ENCODE results near the gene SLC9A5.

SLC9A5 gene

GRCh38 chr16:67257486-67258160 is 8.8 kb downstream of the SLC9A5 start:
- no peak for DNase-seq

- DNase-seq, result no peak
Measured at GRCh38 chr16:67258161-67258835, 9.5 kb downstream of the SLC9A5 start.

DNA sequence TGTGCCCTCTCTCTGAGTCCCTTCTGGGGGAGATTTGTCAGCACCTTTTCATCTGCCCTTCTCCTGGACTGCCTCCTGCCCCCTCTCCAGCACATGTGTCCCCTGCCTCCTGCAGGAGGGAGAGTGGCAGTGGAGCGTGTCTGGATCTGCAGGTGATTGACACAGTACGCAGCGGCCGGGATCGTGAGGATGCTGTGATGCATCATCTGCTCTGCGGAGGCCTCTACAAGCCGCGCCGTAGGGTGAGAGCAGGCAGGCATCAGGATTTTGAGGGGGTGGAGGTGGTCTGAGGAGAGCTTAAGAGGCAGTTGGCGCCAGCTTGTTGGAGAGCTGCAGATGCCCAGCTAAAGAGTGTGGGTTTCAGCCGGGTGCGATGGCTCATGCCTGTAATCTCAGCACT is 10.9 kb downstream of the SLC9A5 start:
- no peak for DNase-seq

- no peak for DNase-seq
Measured at GRCh38 chr16:67260426-67261063, 11.8 kb downstream of the SLC9A5 start.

DNA sequence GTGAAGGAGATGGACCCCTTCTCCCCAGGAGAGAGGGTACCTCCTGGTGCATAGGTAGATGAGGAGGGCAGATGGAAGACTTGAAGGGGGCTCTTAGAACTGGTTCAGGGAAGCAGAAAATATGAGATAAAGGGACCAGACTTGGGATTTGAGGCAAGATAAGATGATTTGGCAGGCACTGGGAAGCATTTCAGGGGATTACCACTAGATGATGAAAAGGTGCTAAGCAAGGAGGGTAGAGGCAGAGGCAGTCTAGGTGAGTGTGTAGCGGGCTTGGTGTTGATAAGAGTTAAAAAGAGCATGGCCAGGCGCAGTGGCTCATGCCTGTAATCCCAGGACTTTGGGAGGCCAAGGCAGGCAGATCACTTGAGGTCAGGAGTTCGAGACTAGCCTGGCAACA is 14.4 kb downstream of the SLC9A5 start:
- no peak for DNase-seq

- peak; percentile 2 for DNase-seq
Measured at GRCh38 chr16:67264277-67264676, 15.5 kb downstream of the SLC9A5 start.

GRCh38 chr16:67264866-67265265 is 16.1 kb downstream of the SLC9A5 start:
- DNase-seq, result peak; percentile 7

- DNase-seq, result peak; percentile 13
Measured at GRCh38 chr16:67265834-67266233, 17.1 kb downstream of the SLC9A5 start.

GRCh38 chr16:67268136-67268579 is 19.4 kb downstream of the SLC9A5 start:
- DNase-seq, result no peak

- peak; percentile 37 for DNase-seq
Measured at GRCh38 chr16:67269766-67270165, 21.0 kb downstream of the SLC9A5 start.

DNA sequence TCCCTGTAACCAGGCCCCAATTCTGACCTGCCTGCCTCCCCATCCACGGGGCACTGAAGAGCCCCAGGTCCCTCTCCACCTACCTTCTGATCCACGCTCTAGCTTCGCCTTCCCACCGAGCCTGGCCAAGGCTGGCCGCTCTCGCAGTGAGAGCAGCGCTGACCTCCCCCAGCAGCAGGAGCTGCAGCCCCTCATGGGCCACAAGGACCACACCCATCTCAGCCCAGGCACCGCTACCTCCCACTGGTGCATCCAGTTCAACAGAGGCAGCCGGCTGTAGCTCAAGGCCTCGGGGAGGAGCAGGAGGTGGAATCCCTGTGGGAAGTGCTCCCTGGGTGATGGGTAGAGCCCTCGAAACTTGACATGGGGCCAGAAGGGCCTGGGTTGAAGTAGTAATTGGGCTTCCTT is 22.2 kb downstream of the SLC9A5 start:
- peak; percentile 23 for DNase-seq

DNA sequence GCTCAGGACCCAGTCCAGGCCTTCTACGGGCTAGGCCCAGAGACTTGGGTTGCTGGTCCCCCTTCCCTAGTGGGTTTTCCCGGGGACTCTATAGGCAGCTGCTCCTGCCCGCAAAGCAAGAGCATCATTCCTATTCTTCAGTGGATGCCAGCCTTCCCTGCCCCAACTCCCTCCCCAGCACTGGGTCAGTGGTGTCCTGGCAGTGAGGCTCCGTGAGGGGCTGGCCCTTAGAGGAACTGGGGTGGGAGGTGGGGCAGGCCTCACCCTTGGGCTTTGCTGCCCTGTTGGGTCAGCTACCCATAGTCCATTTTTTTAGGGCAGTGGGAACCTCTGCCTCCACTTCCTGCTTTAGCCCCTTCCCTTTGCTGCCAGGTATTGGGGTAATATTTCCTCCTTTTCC is 22.7 kb downstream of the SLC9A5 start:
- peak; percentile 14 for DNase-seq

GRCh38 chr16:67275321-67275720 is 26.5 kb downstream of the SLC9A5 start:
- no peak for DNase-seq

DNA sequence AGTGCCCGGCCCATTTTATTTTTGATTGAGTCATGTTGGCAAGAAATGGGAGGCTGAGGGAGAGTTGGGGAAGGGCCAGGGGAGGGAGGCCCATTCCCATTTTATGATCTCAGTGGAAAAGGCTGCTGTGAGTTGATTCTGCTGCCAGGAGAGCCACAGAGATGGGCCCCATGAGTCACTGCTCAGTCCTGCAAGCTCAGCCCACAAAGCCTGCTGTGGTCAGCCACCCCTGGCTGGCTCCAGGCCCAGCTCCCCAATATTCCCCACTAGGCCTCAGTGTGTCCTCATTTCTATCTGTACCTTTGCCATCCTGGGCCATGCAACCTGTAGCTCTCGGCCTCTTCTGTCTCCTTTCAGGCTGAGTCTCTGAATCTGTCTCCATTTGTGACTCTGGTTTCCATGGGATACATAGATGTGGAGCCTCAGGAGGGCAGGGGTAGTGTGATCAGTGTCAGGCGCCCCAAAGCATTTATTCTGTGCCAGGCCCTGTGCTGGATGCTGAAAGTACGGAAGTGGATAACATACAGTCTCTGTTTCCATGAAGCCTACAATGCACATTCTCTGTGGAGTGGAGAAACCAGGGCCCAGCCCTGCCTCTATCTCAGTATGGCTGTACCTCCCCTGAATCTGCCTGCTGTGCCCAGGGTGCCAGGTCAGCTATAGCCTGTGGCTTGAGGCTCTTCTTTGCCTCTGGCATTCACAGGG is 28.7 kb downstream of the SLC9A5 start:
- DNase-seq, result peak; percentile 76

- DNase-seq, result peak; percentile 46
Measured at GRCh38 chr16:67277999-67278772, 29.4 kb downstream of the SLC9A5 start.

DNA sequence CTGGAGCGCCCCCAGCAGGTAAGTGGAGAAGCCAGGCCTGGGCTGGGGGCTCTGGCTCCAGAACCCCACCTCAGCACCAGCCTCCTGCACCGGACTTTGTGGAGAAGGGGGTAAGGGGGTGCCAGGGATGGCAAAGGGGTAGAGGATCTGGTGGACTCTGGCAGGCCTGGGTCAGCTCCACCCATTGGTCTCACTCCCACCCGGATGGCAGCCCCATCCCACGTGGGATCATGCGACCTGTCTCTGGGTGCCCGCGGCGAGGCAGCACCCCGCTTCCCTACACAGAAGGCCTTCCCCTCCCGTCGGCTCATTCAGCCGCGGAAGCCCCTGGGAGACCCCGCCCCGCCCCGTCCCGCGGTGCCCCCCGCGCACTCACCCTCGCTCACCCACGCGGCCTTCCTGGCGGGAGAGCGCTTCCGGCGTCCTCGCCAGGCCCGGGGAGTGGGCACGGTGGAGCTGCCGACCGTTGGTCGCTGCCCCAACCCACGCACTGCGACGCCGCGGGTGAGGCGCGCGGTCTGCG is 30.1 kb downstream of the SLC9A5 start:
- no peak for DNase-seq

- peak; percentile 83 for DNase-seq
Measured at GRCh38 chr16:67279296-67280089, 30.7 kb downstream of the SLC9A5 start, which contains the start of gene PLEKHG4. Gene PLEKHG4, plus strand, starts transcription at chr16:67279532. Its CDS starts 513 bp downstream, at chr16:67280045.

DNA sequence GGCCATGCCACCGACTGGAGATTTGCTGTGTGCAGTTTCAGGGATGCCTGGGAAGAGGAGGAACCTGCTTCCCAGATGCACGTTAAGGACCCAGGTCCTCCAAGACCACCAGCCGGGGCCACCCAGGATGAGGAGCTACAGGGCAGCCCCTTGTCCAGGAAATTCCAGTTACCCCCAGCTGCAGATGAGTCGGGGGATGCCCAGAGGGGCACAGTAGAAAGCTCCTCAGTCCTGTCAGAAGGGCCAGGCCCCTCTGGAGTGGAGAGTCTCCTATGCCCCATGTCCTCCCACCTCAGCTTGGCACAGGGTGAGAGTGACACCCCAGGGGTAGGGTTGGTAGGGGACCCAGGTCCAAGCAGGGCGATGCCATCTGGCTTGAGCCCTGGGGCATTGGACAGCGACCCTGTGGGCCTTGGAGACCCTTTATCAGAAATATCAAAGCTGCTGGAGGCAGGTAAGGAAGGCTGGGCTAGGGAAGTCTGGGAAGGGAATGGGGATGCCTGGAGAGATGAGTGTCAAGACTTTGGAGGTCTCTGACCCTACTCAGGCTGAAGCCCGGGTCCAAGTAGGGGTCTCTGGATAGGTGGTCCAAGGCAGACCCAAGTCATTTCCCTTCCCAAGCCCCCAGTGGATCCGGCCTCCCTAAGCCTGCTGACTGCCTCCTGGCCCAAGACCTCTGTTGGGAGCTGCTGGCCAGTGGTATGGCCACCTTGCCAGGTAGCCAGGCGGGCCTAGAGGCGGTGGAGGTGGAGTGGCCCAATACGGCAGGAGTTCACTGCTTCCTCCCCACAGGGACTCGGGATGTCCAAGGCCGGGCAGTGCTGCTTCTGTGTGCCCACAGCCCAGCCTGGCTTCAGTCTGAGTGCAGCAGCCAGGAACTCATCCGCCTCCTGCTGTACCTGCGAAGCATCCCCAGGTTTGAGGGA is 31.6 kb downstream of the SLC9A5 start:
- DNase-seq, result no peak

DNA sequence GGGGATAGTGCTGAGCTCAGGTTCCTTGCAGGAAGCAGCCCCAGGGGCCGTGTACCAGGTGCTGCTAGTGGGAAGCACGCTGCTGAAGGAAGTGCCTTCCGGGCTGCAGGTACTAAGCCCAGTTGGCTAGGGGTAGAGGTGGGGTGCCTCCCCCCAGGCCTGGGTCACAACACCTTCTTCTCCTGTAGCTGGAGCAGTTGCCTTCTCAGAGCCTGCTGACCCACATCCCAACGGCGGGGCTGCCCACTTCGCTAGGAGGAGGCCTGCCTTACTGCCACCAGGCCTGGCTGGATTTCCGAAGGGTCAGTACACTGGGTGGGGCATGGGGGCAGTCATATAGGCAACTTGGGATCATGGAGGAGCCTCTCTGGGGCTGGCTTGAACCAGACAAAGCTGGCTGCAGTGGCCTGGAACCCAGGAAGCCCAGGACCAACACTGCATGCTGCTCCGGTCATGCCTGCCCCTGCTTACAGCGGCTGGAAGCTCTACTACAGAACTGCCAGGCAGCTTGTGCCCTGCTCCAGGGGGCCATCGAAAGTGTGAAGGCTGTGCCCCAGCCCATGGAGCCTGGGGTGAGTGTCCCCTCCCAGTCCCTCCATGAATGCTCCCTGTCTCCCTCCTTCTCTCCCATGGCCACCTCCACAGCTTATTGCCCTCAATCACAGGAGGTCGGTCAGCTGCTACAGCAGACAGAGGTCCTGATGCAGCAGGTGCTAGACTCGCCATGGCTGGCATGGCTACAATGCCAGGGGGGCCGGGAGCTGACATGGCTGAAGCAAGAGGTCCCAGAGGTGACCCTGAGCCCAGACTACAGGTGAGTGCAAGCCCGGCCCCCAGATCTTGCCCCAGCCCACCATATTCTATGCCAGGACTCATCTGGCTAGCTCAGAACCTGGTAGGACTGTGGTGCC is 33.0 kb downstream of the SLC9A5 start:
- no peak for DNase-seq

Data from right hindlimb (tissue), 1 donor.